HepG2 (cell line): ENCODE data around the gene RCC1. TPM values are rescaled to one million over a fixed set of nuclear protein-coding genes. Genes with fewer than 3 reads are reported as not detected.

Experiments used
- AGO1 ChIP-seq: fragments of 200-400 bp; formaldehyde crosslinking; IDR thresholded peaks from 2 replicates; pipeline ENCODE4 v1.6.1; 2017; ENCODE audit warnings: mild to moderate bottlenecking, low read depth, low read length, moderate library complexity; ENCODE audit not compliant: poor library complexity, severe bottlenecking
- BCL6 ChIP-seq: IDR thresholded peaks from 2 replicates; pipeline ENCODE4 v1.6.1; 2016; ENCODE audit warnings: missing genetic modification reagents, missing compliant biosample characterization
- FOXP1 ChIP-seq, 2 experiments: fragments of 450-650 bp in 1 of 2; IDR thresholded peaks; 2 replicates each; pipeline ENCODE4 v1.6.1; 2017 to 2018; ENCODE audit warnings: antibody characterized with exemption in 1 of 2
- HMGXB3 ChIP-seq: sonication (generic); formaldehyde crosslinking; IDR thresholded peaks from 2 replicates; pipeline ENCODE4 v1.4.0; 2020; ENCODE audit warnings: missing genetic modification reagents, borderline replicate concordance
- HOXD1 ChIP-seq: sonication (generic); formaldehyde crosslinking; IDR thresholded peaks from 2 replicates; pipeline ENCODE4 v1.5.0; 2020; ENCODE audit warnings: missing genetic modification reagents
- KDM5B ChIP-seq: sonication (generic); formaldehyde crosslinking; IDR thresholded peaks from 2 replicates; pipeline ENCODE4 v1.4.0; 2020; ENCODE audit warnings: missing genetic modification reagents, mild to moderate bottlenecking, borderline replicate concordance
- KLF13 ChIP-seq: sonication (generic); formaldehyde crosslinking; IDR thresholded peaks from 2 replicates; pipeline ENCODE4 v1.4.0; 2020; ENCODE audit warnings: mild to moderate bottlenecking, missing genetic modification reagents
- LBX2 ChIP-seq: sonication (generic); formaldehyde crosslinking; IDR thresholded peaks from 2 replicates; pipeline ENCODE4 v1.5.0; 2020; ENCODE audit warnings: missing genetic modification reagents, mild to moderate bottlenecking, borderline replicate concordance
- MIER3 ChIP-seq: IDR thresholded peaks from 2 replicates; pipeline ENCODE4 v1.6.1; 2016; ENCODE audit warnings: missing compliant biosample characterization, borderline replicate concordance
- MYPOP ChIP-seq: sonication (generic); formaldehyde crosslinking; IDR thresholded peaks from 2 replicates; pipeline ENCODE4 v1.8.1; 2023; ENCODE audit warnings: mild to moderate bottlenecking, moderate library complexity, missing genetic modification reagents
- NKX3-1 ChIP-seq: sonication (generic); formaldehyde crosslinking; IDR thresholded peaks from 2 replicates; pipeline ENCODE4 v1.5.0; 2020; ENCODE audit warnings: missing genetic modification reagents
- PHB2 ChIP-seq: fragments of 450-650 bp; IDR thresholded peaks from 2 replicates; pipeline ENCODE4 v1.6.1; 2018; ENCODE audit not compliant: partially characterized antibody
- SSRP1 ChIP-seq: IDR thresholded peaks from 2 replicates; pipeline ENCODE4 v1.6.1; 2016; ENCODE audit warnings: control low read depth
- THAP9 ChIP-seq: sonication (generic); formaldehyde crosslinking; IDR thresholded peaks from 2 replicates; pipeline ENCODE4; 2020; ENCODE audit warnings: missing genetic modification reagents, mild to moderate bottlenecking, borderline replicate concordance
- TRAFD1 ChIP-seq: sonication (generic); formaldehyde crosslinking; IDR thresholded peaks from 2 replicates; pipeline ENCODE4 v1.5.1; 2020; ENCODE audit warnings: missing genetic modification reagents, mild to moderate bottlenecking, borderline replicate concordance
- YEATS4 ChIP-seq: sonication (generic); formaldehyde crosslinking; IDR thresholded peaks from 2 replicates; pipeline ENCODE4 v1.4.0; 2020; ENCODE audit warnings: missing genetic modification reagents, borderline replicate concordance
- ZNF3 ChIP-seq: IDR thresholded peaks from 2 replicates; pipeline ENCODE4 v1.7.0; 2017; ENCODE audit warnings: inconsistent platforms
- ZNF468 ChIP-seq: sonication (generic); formaldehyde crosslinking; IDR thresholded peaks from 2 replicates; pipeline ENCODE4 v1.8.0; 2022; ENCODE audit warnings: mild to moderate bottlenecking, moderate library complexity, missing genetic modification reagents
- polyA plus RNA-seq, 8 experiments: library from polyadenylated mRNA; depleted of rRNA in 3 of 8; stranded (reverse) in 7 of 8; unstranded in 1 of 8; fragments of >200 nt; fragmentation: Illumina TruSeq in 4 of 8; extraction: Trizol in 4 of 8; gene quantifications; 2 replicates each; pipeline versions ENCODE4 v1.2.1 to v1.2.3, GENCODE V29; 2011 to 2016; ENCODE audit warnings: low read depth in 4 of 8, missing spikeins in 1 of 8, mixed read lengths in 1 of 8; ENCODE audit not compliant: insufficient read depth in 1 of 8
- total RNA-seq, 5 experiments: library from RNA; depleted of rRNA; stranded (reverse); fragments of >200 nt; fragmentation: Illumina TruSeq; extraction: Trizol; gene quantifications; 2 replicates each; pipeline ENCODE4 v1.2.3, GENCODE V29; 2016; ENCODE audit warnings: low read depth in 1 of 5

The RCC1 gene
- total and polyA plus RNA-seq, 2 of the 13 experiments (the other 11 are each of a cell fraction or from before 2014, with no cell fraction given): 47.2 to 80.8 TPM

- TF ChIP-seq HMGXB3 (no peak), TRAFD1 (no peak), YEATS4 (CRISPR knock-in tag) (peak; percentile 87), SSRP1 (CRISPR knock-in tag) (no peak), THAP9 (CRISPR knock-in tag) (peak; percentile 58; the same call in 1 of the 2 replicates), PHB2 (no peak), ZNF3 (no peak), MYPOP (CRISPR knock-in tag) (peak; percentile 79), KLF13 (CRISPR knock-in tag) (no peak), AGO1 (no peak), NKX3-1 (CRISPR knock-in tag) (no peak; the same call in 1 of the 2 replicates), ZNF468 (CRISPR knock-in tag) (no peak), FOXP1 (IDR thresholded peaks at IDR 0.05) (no peak), FOXP1 (CRISPR knock-in tag; IDR thresholded peaks at IDR 0.05) (no peak), KDM5B (CRISPR knock-in tag) (no peak), MIER3 (CRISPR knock-in tag) (peak; percentile 31; the same call in 1 of the 2 replicates), HOXD1 (no peak), BCL6 (CRISPR knock-in tag) (0 out of 2 replicates have a peak, but pooled peaks have one; percentile 16), LBX2 (CRISPR knock-in tag) (no peak)
Measured at GRCh38 chr1:28552758-28553663, 47.2 kb downstream of the RCC1 start, which contains the start of gene TRNAU1AP (continued).
